Measurements from ENCODE around the gene SOS2.

Gene SOS2

DNA sequence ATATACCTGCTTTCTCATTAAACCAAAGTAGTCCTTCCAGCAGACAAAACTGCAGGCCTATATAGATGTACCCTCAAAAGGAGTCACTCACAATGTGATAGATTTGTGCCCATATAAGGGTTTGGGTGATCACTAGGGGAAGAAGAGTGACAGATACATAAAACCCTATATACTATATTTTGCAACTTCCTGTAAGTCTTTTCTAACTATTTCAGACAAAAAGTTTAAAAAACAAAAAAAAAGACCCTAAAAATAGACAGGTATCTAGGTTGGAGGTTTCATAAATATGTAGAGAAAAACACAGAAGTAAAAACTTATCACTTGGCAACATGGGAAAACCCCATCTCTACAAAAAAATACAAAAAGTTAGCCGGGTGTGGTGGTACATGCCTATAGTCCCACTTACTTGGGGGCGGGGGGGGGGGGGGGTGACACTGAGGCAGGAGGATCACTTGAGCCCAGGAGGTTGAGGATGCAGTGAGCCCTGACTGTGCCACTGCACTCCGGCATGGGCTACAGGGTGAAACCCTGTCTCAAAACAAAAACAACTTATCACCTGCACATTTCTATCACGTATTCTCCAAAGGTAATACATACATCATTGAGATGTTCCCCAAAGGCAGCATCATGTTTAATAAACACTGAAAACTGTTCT, 117.9 kb downstream of the SOS2 start:
- no peak for DNase-seq

DNA sequence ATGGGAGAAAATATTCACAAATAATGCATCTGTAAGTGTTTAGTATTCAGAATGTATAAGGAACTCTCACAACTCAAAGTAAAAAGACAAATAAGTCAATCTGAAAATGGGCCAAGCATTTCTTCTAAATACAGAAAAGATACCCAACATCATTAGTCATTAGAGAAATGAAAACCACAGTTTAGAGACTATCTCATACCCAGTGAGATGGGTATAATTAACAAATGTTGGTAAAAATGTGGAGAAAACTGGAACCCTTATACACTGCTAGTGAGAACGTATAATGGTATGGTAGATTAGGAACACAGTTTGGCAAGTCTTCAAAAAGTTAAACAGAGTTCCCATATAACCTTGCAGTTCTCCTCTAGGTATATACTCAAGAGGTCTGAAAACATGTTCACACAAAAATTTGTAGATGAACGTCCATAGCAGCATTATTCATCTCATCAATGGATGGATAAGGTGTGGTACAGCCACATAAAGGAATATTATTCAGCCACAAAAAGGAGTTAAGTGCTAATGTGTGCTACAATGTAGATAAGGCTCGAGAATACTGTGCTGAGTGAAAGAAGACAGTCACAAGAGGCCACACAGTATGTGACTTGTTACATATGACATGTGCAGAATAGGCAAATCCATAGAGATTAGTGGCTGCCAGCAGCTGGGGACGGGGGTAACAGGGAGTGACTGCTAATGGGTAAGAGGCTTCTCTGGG, 120.9 kb downstream of the SOS2 start:
- DNase-seq = no peak

DNA sequence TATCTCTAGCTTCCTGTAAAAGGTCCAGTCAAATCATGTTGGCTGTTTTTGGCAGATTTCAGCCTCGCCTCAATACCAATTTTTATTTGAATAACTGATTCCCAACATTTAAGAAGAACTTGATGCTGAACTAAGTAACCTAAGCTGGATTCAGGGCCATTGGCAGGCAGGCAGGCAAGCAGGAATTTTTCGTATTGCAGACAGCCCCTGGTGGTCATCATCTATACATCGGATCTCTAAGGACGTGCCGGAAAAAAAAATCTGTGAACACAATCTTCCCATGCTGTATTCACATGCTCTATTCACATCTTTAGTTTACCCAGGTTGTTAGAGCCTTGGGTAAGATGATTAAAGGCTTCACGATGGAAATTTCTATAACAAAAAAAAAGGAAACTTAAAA, 122.0 kb downstream of the SOS2 start:
- no peak for DNase-seq

DNA sequence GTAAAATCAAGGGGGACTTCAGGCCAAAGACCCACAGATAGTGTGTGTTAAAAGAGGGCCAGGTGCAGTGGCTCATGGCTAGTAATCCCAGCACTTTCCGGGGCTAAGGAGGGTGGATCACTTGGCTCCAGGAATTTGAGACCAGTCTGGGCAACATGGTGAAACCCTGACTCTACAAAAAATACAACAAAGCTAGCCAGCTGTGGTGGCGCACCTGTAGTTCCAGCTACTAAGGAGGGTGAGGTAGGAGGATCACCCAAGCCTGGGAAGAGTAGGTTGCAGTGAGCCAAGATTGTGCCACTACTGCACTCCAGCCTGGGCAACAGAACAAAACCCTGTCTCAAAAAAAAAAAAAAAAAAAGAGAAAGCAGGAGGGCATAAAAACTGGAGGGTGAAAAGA, 123.5 kb downstream of the SOS2 start:
- no peak for DNase-seq

DNA sequence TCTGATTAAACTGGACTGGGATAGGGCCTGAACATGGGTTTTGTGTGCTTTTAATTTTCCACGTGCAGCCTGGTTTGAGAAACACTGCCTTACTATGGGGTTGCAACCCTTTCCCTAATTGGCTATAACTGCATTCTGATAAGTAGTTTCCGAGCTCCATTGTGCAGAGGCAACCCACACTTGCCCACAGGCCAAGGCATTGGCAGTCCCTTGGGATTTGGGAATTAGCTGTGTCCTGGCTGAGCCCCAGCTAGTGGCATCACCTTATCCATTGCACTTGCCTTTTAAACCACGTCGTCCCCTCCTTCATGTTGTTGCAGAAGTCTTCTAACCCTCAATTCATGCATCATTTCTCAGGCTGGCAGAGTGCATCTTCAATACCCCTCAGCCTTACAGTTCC, 125.2 kb downstream of the SOS2 start:
- DNase-seq = no peak

DNA sequence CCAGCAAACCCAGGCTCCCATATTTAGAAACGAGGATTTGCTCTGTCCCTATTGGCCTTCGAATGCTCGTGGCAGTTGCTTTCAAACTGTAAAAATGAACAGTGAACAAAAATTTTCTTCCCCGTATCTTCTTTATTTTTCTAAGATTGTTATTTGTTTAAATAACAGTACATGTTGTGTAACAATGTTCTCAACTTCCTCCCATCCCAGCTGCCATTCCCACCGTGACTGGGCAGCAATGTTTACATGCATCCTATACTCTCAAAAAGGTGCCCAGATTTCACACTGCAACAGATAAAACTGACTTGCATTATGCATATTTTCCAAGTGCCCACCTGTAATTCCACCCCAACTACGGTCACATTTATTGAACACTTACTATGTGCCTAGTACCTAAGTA, 127.8 kb downstream of the SOS2 start:
- no peak for DNase-seq

DNA sequence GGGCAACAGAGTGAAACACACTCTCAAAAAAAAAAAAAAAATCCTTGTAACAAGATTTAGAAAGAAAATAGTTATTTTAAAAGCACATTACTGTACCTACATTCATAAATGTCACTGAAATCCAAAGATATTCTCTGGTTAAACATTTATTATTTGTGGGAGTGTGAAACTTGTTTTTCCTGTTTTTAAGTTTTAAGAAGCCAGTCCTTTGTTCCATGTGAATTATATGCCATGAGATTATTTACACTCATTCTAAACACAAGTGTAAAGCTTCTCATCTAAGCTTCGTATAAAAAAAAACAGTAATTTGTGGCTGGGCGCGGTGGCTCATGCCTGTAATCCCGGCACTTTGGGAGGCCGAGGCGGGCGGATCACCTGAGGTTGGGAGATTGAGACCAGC, 130.0 kb downstream of the SOS2 start:
- no peak for DNase-seq

DNA sequence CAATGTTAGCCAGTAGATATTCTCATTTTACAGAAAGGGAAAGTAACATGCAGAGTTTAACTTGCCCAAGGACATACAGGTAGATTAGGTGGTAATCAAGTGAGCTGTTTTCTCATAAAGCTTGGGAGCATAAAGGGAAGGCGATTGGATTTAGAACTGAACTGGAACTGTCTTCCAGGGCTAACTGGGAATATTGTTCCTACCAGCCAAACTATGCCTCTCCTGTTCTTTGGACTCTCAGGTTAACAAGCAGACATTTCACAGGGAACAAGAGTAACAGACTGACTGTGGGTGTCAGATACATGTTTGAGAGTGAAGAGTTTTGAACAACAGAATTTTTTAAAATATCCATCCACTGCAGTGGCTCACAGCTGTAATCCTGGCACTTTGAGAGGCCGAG, 130.6 kb downstream of the SOS2 start:
- DNase-seq = no peak

DNA sequence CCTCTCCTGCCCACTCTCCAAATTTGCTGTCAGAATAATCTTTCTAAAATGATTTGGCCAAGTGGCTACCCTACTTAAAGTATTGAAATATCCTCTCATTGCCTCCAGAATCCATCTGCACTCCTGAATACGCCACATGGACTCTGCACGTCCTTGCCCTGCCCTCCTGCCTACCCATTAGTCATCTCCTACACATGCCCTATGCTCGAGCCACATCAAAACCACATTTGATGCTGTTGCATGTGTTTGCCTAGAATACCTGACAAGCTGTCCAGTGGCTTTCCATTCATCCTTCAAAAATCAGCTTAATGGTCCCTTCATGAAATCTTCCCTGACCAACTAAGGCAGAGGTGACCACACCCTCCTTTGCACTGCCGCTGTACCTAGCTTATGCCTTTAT, 132.0 kb downstream of the SOS2 start:
- no peak for DNase-seq

DNA sequence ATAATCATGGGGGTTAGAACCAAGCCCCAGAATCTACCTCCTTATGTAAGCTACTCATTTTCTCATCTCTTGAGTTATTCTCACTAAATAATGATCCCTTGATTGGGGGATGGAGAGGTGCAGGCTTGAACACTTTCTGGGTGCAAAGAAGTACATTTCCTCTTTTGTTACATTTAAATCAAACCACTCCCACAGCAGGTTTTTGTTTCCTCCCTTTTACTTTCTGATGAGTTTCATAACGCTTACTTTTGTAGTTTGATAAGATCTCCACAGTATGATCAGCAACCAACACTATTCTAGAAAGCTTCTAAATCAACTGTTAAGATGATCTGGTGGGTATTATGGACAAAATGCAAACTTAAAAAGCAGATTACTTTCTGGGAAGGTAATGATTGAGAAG, 135.5 kb downstream of the SOS2 start:
- no peak for DNase-seq

DNA sequence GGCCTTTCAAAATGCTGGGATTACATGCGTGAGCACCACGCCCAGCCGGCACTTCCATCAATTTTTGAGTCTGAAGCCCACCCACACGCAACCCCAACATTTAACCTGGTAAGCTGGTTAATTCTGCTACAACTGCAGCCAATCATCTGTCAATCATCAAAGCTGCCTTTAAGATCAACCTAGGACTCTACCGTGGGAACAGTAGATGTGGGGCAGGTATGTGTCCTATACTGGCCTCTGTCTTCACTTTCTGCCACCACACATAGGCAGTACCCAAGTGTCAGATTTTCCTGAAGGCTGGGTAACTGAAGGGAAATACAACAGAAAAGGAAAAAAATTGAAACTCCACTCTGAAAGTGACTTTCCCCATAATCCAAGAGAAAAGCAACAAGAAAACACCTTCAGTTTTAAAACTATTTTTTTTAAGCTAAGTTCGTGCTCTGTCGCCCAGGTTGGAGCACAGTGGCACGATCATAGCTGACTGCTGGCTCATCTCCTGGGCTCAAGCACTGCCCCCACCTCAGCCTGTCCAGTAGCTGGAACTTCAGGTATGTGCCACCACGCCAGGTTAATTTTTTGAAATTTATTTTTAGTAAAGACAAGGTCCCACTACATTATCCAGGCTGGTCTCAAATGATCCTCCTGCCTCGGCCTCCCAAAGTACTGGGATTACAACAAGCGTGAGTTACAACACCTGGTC, 137.2 kb downstream of the SOS2 start:
- DNase-seq = no peak

DNA sequence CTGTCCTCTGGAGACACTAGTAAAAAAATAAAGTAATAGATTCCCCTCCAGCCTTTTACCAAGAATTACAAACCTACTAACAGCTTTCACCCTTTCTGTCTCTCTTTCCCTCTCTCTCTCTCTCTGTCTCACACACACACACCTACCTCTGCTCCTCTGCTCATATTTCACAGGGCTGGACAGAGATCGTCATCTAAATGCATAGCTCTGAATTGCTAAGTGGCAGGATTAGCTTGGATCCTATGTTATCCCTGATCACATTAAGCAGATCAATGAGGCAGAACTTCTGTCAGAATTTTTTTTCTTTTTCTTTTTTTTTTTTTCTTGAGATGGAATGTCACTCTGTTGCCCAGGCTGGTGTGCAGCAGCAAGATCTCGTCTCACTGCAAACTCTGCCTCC, 137.9 kb downstream of the SOS2 start:
- no peak for DNase-seq

DNA sequence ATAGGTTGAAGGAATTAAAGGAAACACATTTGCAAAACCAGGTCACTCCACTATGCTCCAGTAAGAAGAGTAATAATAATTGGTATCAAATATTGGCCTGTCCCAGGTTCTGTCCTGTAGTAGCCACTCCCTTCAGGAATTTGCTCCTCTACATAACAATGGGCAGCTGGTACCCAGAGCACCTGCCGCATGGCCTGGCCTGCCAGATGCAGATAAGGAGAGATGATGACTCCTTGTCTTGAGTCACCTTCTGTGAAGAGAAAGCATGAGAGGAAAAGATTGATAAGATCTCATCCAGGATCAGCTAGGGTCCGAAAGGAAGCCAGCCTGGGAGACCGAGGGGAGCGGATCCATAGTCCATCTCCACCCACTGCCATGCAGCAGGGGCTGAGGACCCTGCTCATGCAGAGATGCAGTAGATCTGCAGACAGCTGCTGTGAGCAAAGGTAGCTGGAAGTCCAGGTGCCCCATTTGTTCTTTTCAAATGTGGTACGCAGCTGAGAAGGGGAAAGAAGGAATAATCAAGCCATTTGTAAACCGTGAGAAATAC, 139.3 kb downstream of the SOS2 start:
- no peak for DNase-seq

DNA sequence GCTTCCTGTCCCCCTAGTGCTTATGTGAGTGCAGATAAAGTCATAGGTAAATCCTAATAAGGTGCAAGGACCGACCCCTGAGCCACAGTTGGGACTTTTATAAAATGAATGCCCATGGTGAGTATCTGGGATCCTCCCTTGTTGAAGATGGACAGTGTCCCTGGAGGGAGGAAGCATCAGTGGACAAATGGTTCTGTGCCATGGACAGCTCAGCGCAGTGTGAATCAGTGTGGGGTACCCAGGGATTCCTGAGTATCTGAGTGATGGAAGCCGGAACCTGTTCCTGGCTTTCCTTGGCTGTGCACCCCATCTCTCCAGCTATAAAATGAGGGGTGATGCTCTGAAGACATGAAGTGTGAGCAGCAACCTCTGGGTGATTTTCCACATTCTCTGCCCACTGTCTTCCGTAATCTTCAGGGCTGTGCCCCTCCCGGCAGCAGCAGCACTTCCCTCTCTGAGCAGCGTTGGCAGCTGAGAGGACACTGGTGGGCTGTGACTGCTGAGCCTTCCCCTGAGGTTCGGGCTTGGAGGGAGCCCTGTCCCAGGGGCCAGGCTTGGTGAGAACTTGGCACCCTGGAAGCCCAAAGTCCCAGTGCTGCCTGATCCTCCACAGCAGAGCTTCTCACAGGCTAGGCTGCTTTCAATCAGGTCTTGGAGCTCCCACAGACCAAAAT, 140.0 kb downstream of the SOS2 start:
- no peak for DNase-seq

DNA sequence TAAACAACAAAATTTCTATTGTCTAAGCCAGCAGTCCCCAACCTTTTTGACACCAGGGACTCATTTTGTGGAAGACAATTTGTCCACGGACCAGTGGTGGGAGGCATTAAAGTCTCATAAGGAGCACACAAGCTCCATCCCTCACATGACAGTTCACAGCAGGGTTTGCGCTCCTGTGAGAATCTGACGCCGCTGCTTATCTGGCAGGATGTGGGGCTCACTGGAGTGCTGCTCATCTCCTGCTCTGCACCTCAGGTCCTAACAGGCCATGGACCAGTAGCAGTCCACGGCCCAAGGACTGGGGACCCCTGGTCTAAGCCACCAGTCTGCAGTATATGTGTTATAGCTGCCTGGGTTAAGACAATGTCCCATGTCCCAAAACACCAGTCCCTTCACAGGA, 142.2 kb downstream of the SOS2 start:
- DNase-seq = no peak

DNA sequence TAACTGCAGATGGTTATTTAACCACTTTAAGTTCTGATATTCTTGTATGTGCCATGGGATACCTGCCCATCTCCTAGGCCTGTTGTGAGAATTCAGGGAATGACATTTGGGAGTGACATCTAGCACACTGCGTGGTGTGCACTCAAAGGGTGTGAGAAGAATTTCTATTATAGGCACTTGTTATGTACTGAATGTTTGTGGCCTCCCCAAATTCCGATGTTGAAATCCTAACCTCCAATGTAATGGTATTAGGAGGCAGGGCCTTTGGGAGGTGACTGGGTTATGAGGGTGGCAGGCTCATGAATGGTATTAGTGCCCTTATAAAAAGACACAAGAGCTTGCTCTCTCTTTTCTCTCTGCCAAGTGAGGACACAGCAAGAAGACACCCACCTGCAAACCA, 142.6 kb downstream of the SOS2 start:
- DNase-seq = no peak

DNA sequence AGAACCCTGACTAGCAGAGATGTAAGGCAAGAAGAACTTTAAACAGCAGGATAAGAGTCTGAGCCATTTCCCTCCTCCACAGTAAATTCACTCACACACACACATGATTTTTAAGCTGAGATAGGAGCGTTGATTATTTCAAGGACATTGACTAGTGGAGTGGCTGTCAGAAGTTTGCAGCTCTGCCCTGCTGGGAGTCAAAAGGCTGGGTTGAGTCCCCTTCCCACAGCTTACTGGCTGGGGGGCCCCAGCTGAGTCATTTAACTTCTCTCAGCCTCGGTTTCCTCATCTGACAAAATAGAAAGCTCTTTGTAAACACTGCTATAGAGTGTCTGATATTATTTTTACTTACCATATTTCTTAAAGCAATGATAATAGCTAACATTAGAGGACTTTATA, 143.3 kb downstream of the SOS2 start:
- DNase-seq = no peak

DNA sequence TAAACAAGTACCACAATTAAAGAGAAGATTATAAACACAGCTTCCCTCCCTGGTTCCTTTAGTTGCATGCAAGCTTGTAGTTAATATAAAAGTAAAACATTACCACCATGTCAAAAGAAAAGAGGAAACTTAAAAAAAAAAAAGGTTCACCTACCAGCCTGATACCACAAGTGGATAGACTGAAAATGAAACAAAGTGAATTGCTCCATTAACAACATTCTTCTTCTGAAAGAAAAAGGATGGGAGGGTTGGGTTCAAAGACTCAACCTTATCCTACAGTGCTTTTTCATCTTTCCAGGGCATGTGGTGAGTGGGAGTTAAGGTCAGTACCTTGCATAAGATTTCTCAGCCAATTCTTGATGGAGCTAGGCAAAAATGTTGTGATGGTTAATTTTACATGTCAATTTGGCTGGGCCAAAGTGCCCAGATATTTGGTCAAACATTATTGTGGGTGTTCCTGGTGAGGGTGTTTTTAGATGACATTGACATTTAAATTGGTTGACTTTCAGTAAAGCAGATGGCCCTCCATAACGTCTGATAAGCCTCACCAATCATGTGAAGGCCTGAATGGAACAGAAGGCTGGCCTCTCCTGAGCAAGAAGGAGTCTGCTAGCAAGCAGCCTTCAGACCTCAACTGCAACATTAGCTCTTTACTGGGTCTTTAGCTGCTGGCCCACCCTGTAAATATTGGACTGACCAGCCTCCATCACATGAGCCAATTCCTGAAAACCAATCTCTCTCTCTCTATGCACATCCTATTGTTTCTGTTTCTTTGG, 143.8 kb downstream of the SOS2 start:
- no peak for DNase-seq

DNA sequence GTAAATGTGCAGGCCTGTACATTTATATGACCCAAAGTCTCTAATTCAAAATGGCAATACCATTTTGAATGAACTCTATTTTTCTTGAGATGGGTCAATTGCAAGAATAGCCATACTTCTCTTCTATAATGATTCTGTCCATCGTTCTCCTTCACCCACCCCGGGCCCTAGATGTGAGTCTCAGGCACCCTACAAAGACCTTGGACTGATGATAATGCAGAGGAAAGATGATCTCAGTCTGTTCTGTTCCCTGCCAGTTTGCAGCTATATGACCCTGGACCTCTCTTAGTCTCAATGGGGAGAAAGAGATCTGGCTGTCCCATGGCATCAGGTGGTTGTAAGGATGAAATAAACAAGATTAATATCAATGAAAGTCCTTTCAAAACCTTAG, 145.1 kb downstream of the SOS2 start:
- DNase-seq = no peak

DNA sequence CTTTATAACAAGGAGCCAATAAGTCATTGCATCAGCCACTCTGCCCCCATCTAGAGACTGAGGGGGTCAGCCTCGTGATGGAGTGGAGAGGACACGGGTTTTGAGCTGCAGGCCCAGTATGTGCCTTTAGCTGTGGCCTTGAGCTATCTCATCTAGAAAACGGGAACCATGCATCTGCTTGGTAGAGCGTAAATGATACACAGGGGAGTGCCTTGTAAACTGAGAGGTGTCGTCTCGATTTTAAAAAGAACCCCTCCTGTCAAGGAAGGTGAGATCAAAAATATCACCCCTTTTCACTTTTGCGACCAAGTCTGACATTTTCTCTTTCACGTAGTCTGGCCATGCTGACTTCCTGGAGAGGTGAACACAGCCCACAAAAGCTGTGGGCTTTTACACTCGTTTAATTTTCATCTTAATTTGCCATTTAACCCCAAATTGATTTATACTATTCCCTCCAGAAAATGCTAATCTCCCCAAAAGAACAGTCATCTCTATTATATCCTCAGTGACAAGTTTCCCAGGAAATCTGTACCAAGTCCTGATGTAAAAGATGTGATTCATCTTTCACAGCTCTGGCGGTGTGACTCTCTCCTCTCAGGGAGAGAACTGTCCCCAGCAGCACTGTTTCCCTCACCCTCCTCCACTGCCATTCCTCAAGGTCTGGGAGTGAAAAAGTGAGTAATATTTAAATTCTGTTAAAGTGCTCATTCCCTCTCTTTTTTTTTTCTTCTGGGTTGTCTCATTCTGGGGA, 145.6 kb downstream of the SOS2 start:
- DNase-seq = no peak

DNA sequence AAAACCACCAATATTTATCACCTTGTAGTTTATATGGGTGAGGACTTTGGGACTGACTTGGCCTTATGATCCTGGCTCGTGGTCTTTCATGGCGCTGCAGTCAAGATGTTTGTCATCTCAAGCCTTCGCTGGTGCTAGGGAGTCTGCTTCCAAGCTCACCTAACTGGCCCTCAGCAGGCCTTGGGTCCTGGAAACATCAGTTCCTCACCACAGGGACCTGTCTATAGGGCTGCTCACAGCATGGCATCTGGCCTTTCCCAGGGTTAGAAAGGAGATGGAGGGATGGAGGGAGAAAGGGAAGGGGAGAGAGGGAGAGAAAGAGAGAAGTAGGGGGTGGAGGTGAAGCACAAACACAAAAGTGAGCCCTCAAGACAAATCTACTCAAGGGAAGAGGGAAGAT, 146.7 kb downstream of the SOS2 start:
- DNase-seq = no peak
